ENCODE results near the gene TAC3. TPM values are rescaled to one million over a fixed set of nuclear protein-coding genes. Genes with fewer than 3 reads are reported as not detected.
A peak's percentile ranks its signal among the peaks of the same experiment; 100 is the strongest.
"Not testable (repeated sequence)": the region's sequence is repeated elsewhere in the genome, so short reads cannot be mapped to it uniquely, and the experiment has no call there.

TAC3 gene
- total and polyA plus RNA-seq, 5 donors: not detected

- H3K4me1 ChIP-seq (ENCODE audit: control insufficient read depth, insufficient read depth, low read length); H3K27ac ChIP-seq (ENCODE audit: low read length); H3K9me3 ChIP-seq (ENCODE audit: control insufficient read depth, low read length); H3K4me3 ChIP-seq (ENCODE audit: low read length); H3K27me3 ChIP-seq (ENCODE audit: control insufficient read depth, insufficient read depth); DNase-seq; ATAC-seq: not testable (repeated sequence)
- intact Hi-C loops (cut with DNase I): loop anchor here in 1 of 4 donors (10.0 kb wide), 1 partner anchor 96 kb away; the partner anchor contains the start of gene STAT6
- WGBS: 82% methylated on average over 5 of the region's 5 CpGs
Measured at GRCh38 chr12:57018353-57018752, 2.0 kb upstream of the TAC3 start.

- DNase-seq (no peak), ATAC-seq (no peak)
- no peaks in the 10 kb centered on the region for H3K27me3 ChIP-seq (ENCODE audit: control insufficient read depth, insufficient read depth)
- H3K4me1 ChIP-seq (ENCODE audit: control insufficient read depth, insufficient read depth, low read length): no peaks in the 10 kb centered on the region
- intact Hi-C loops (cut with DNase I): loop anchor here in 1 of 4 donors (5.0 to 10.0 kb wide), 2 partner anchors 44 to 102 kb away; partner anchors contain the start of gene STAT6
- H3K4me3 ChIP-seq (ENCODE audit: low read length): no peak overlapping the region
- 84% methylated on average over 7 of the region's 7 CpGs for WGBS
- H3K9me3 ChIP-seq (ENCODE audit: control insufficient read depth, low read length): no peaks in the 10 kb centered on the region
- H3K27ac ChIP-seq (ENCODE audit: low read length): no peak overlapping the region
Measured at GRCh38 chr12:57012600-57013465, 3.5 kb downstream of the TAC3 start.

- Histone ChIP-seq H3K4me1 (ENCODE audit: control insufficient read depth, insufficient read depth, low read length) (no peaks in the 10 kb centered on the region), H3K4me3 (ENCODE audit: low read length) (no peak overlapping the region), H3K9me3 (ENCODE audit: control insufficient read depth, low read length) (no peaks in the 10 kb centered on the region), H3K27me3 (ENCODE audit: control insufficient read depth, insufficient read depth) (no peaks in the 10 kb centered on the region), H3K27ac (ENCODE audit: low read length) (no peak overlapping the region)
- DNase-seq (no peak), ATAC-seq (no peak)
- intact Hi-C loops (cut with DNase I): loop anchor here in 1 of 4 donors (5.0 to 10.0 kb wide), 2 partner anchors 46 to 103 kb away; partner anchors contain the start of gene STAT6
- 55% methylated on average over 12 of the region's 12 CpGs for WGBS
Measured at GRCh38 chr12:57011438-57012424, 4.6 kb downstream of the TAC3 start.

GRCh38 chr12:57010627-57011247 lies 5.6 kb downstream of the TAC3 start:
- intact Hi-C loops (cut with DNase I): loop anchor here in 1 of 4 donors (5.0 to 10.0 kb wide), 2 partner anchors 47 to 104 kb away; partner anchors contain the start of gene STAT6
- no peaks in the 10 kb centered on the region for H3K9me3 ChIP-seq (ENCODE audit: control insufficient read depth, low read length)
- H3K4me3 ChIP-seq (ENCODE audit: low read length): no peak overlapping the region

GRCh38 chr12:57009949-57010626 lies 6.2 kb downstream of the TAC3 start:
- no peaks in the 10 kb centered on the region for H3K27me3 ChIP-seq (ENCODE audit: control insufficient read depth, insufficient read depth)
- no peak for ATAC-seq
- no peak overlapping the region for H3K4me3 ChIP-seq (ENCODE audit: low read length)
- no peaks in the 10 kb centered on the region for H3K9me3 ChIP-seq (ENCODE audit: control insufficient read depth, low read length)
- intact Hi-C loops (cut with DNase I): loop anchor here in 2 of 4 donors (5.0 to 10.0 kb wide), 3 partner anchors 47 to 105 kb away; partner anchors contain the start of gene STAT6 (in 1 of the 2)
- H3K4me1 ChIP-seq (ENCODE audit: control insufficient read depth, insufficient read depth, low read length): peaks cover 2% of the 10 kb centered on the region
- no peak overlapping the region for H3K27ac ChIP-seq (ENCODE audit: low read length)
- WGBS: 91% methylated on average over 5 of the region's 5 CpGs
- DNase-seq: no peak

More at GRCh38 chr12:57010627-57011247, 5.6 kb downstream of the TAC3 start:
- DNase-seq: no peak
- no peak overlapping the region for H3K27ac ChIP-seq (ENCODE audit: low read length)
- no peaks in the 10 kb centered on the region for H3K4me1 ChIP-seq (ENCODE audit: control insufficient read depth, insufficient read depth, low read length)
- 67% methylated on average over 4 of the region's 4 CpGs for WGBS
- H3K27me3 ChIP-seq (ENCODE audit: control insufficient read depth, insufficient read depth): no peaks in the 10 kb centered on the region
- no peak for ATAC-seq

GRCh38 chr12:57008178-57008577 lies 8.2 kb downstream of the TAC3 start:
- DNase-seq (no peak), ATAC-seq (peak in 1 of 2 donors; percentile 38)
- Histone ChIP-seq H3K4me3 (ENCODE audit: low read length) (no peak overlapping the region), H3K4me1 (ENCODE audit: control insufficient read depth, insufficient read depth, low read length) (peaks cover 2% of the 10 kb centered on the region), H3K27me3 (ENCODE audit: control insufficient read depth, insufficient read depth) (no peaks in the 10 kb centered on the region), H3K27ac (ENCODE audit: low read length) (no peak overlapping the region), H3K9me3 (ENCODE audit: control insufficient read depth, low read length) (no peaks in the 10 kb centered on the region)
- intact Hi-C loops (cut with DNase I): loop anchor here in 1 of 4 donors (5.0 kb wide), 1 partner anchor 54 kb away; no protein-coding TSS in a partner anchor

- 63% methylated on average over 10 of the region's 10 CpGs for WGBS
- DNase-seq (no peak), ATAC-seq (no peak)
- no peak overlapping the region for H3K27ac ChIP-seq (ENCODE audit: low read length)
- H3K27me3 ChIP-seq (ENCODE audit: control insufficient read depth, insufficient read depth): no peaks in the 10 kb centered on the region
- peaks cover 2% of the 10 kb centered on the region for H3K4me1 ChIP-seq (ENCODE audit: control insufficient read depth, insufficient read depth, low read length)
- intact Hi-C loops (cut with DNase I): loop anchor here in 1 of 4 donors (5.0 kb wide), 1 partner anchor 55 kb away; no protein-coding TSS in a partner anchor
- H3K4me3 ChIP-seq (ENCODE audit: low read length): peak overlapping the region; percentile 93
- H3K9me3 ChIP-seq (ENCODE audit: control insufficient read depth, low read length): no peaks in the 10 kb centered on the region
Measured at GRCh38 chr12:57006809-57007475, 9.4 kb downstream of the TAC3 start.

- Histone ChIP-seq H3K27me3 (ENCODE audit: control insufficient read depth, insufficient read depth) (no peaks in the 10 kb centered on the region), H3K4me3 (ENCODE audit: low read length) (peak within 1 kb of the TSS; percentile 93), H3K27ac (ENCODE audit: low read length) (peak within 1 kb of the TSS; percentile 68), H3K4me1 (ENCODE audit: control insufficient read depth, insufficient read depth, low read length) (peaks cover 3% of the 10 kb centered on the region), H3K9me3 (ENCODE audit: control insufficient read depth, low read length) (no peaks in the 10 kb centered on the region)
- DNase-seq (peak; percentile 56 to 88 (median 85)), ATAC-seq (peak; percentile 76 to 78)
- intact Hi-C loops (cut with DNase I): loop anchor here in 1 of 4 donors (5.0 kb wide), 1 partner anchor 56 kb away; no protein-coding TSS in a partner anchor
- under 1% methylated on average over 94 of the region's 94 CpGs for WGBS
Measured at GRCh38 chr12:57005980-57006808, 10.1 kb downstream of the TAC3 start, which contains the start of gene ZBTB39. Gene ZBTB39 (minus strand): TSS chr12:57006546. CDS start chr12:57004917, 1,629 bp downstream.

GRCh38 chr12:57004651-57005050 lies 11.7 kb downstream of the TAC3 start:
- 77% methylated on average over 6 of the region's 6 CpGs for WGBS
- intact Hi-C loops (cut with DNase I): loop anchor here in 2 of 4 donors (5.0 kb wide), 2 partner anchors 58 to 247 kb away; no protein-coding TSS in a partner anchor
- H3K27ac ChIP-seq (ENCODE audit: low read length): no peak overlapping the region
- no peak overlapping the region for H3K4me3 ChIP-seq (ENCODE audit: low read length)
- ATAC-seq: no peak
- no peak for DNase-seq
- H3K4me1 ChIP-seq (ENCODE audit: control insufficient read depth, insufficient read depth, low read length): peaks cover 3% of the 10 kb centered on the region
- H3K9me3 ChIP-seq (ENCODE audit: control insufficient read depth, low read length): no peaks in the 10 kb centered on the region
- H3K27me3 ChIP-seq (ENCODE audit: control insufficient read depth, insufficient read depth): no peaks in the 10 kb centered on the region
